K562 (cell line): ENCODE measurements around the gene IPO13. TPM values are rescaled to one million over a fixed set of nuclear protein-coding genes. Genes with fewer than 3 reads are reported as not detected.
A peak's percentile ranks its signal among the peaks of the same experiment; 100 is the strongest.

Experiments
- BHLHE40 ChIP-seq: IDR thresholded peaks from 2 replicates; pipeline ENCODE4 v1.6.1; 2011; ENCODE audit warnings: low read length, improper control_type of control experiment
- CGGBP1 ChIP-seq: fragments of 250-450 bp; sonication (Bioruptor Pico); IDR thresholded peaks from 2 replicates; pipeline ENCODE4 v1.9.0; 2021; ENCODE audit warnings: mild to moderate bottlenecking
- CHD2 ChIP-seq: IDR thresholded peaks from 2 replicates; pipeline ENCODE4 v1.6.1; 2011; ENCODE audit warnings: low read depth, low read length
- FUS ChIP-seq: fragments of 200-400 bp; formaldehyde crosslinking; optimal IDR thresholded peaks from 2 replicates; pipeline ENCODE3; 2017; ENCODE audit warnings: low read depth, low read length
- GTF2A2 ChIP-seq: IDR thresholded peaks from 2 replicates; pipeline ENCODE4 v1.6.1; 2016; ENCODE audit warnings: mild to moderate bottlenecking, missing genetic modification characterization, missing compliant biosample characterization
- HNRNPK ChIP-seq: fragments of 200-400 bp; formaldehyde crosslinking; IDR thresholded peaks from one replicate; pipeline ENCODE4 v1.6.1; 2018; ENCODE audit warnings: mild to moderate bottlenecking, low read depth, low read length; ENCODE audit not compliant: poor library complexity, severe bottlenecking
- LEF1 ChIP-seq: fragments of 450-650 bp; IDR thresholded peaks from 2 replicates; pipeline ENCODE4 v1.6.1; 2016; ENCODE audit warnings: mild to moderate bottlenecking
- MNT ChIP-seq, 2 experiments: fragments of 450-650 bp; conservative IDR thresholded peaks; 2 replicates each; pipeline ENCODE4 v1.6.1; 2017; ENCODE audit warnings: mild to moderate bottlenecking in 2 of 2, moderate library complexity in 2 of 2
- NCOA1 ChIP-seq: fragments of 450-650 bp; IDR thresholded peaks from 2 replicates; pipeline ENCODE4 v1.6.1; 2016; ENCODE audit warnings: low read depth
- NCOA2 ChIP-seq, 2 experiments: fragments of 450-650 bp; IDR thresholded peaks; 2 replicates each; pipeline ENCODE4 v1.6.1; 2018; ENCODE audit warnings: mild to moderate bottlenecking in 2 of 2, moderate library complexity in 1 of 2; ENCODE audit not compliant: partially characterized antibody in 2 of 2
- NR1H2 ChIP-seq: sonication (generic); formaldehyde crosslinking; IDR thresholded peaks from 2 replicates; pipeline ENCODE4 v1.4.0; 2020; ENCODE audit warnings: mild to moderate bottlenecking, missing genetic modification reagents
- PHF20 ChIP-seq: fragments of 450-650 bp; IDR thresholded peaks from 2 replicates; pipeline ENCODE4 v1.6.1; 2018; ENCODE audit not compliant: partially characterized antibody
- PPARD ChIP-seq: fragments of 250-450 bp; sonication (Bioruptor Pico); IDR thresholded peaks from 2 replicates; pipeline ENCODE4 v1.8.0; 2022; ENCODE audit warnings: inconsistent platforms, mild to moderate bottlenecking, moderate library complexity
- RFX7 ChIP-seq: fragments of 250-450 bp; sonication (Bioruptor Pico); IDR thresholded peaks from 2 replicates; pipeline ENCODE4 v1.5.1; 2021; ENCODE audit warnings: mild to moderate bottlenecking
- SIN3B ChIP-seq: fragments of 450-650 bp; IDR thresholded peaks from 2 replicates; pipeline ENCODE4 v1.6.1; 2017; ENCODE audit warnings: low read depth, mild to moderate bottlenecking, moderate library complexity
- SMARCC2 ChIP-seq: fragments of 450-650 bp; IDR thresholded peaks from 2 replicates; pipeline ENCODE4 v1.6.1; 2017; ENCODE audit warnings: antibody characterized with exemption, moderate library complexity, mild to moderate bottlenecking, low read depth
- SNIP1 ChIP-seq: fragments of 450-650 bp; IDR thresholded peaks from 2 replicates; pipeline ENCODE4 v1.7.1; 2017; ENCODE audit warnings: low read depth, mild to moderate bottlenecking
- VEZF1 ChIP-seq: fragments of 200-800 bp; sonication (Bioruptor generic); IDR thresholded peaks from 2 replicates; pipeline ENCODE4 v1.6.1; 2017; ENCODE audit warnings: missing genetic modification characterization, missing compliant biosample characterization
- ZNF121 ChIP-seq: sonication (generic); formaldehyde crosslinking; conservative IDR thresholded peaks from 2 replicates; pipeline ENCODE4 v1.8.0; 2022; ENCODE audit warnings: missing genetic modification reagents
- ZNF561 ChIP-seq: fragments of 450-650 bp; formaldehyde crosslinking; conservative IDR thresholded peaks from 2 replicates; pipeline ENCODE4 v1.4.0; 2020; ENCODE audit warnings: mild to moderate bottlenecking, moderate library complexity
- ZNF76 ChIP-seq: fragments of 250-450 bp; sonication (Bioruptor Pico); IDR thresholded peaks from 2 replicates; pipeline ENCODE4 v1.4.0; 2020; ENCODE audit warnings: mild to moderate bottlenecking, moderate library complexity, borderline replicate concordance
- polyA plus RNA-seq, 8 experiments: library from polyadenylated mRNA; depleted of rRNA in 4 of 8; stranded (reverse) in 5 of 8; unstranded in 3 of 8; fragments of >200 nt; fragmentation: Nextera tagmentation in 2 of 8; fragmentation: Illumina TruSeq in 1 of 8; extraction: Ambion mirVana in 2 of 8; extraction: Trizol in 1 of 8; gene quantifications; 2 replicates each; pipeline versions ENCODE4 v1.2.1 to v1.2.3, GENCODE V29; 2011 to 2014; ENCODE audit warnings: inconsistent platforms in 1 of 8, missing spikeins in 1 of 8
- total RNA-seq, 7 experiments: library from RNA; depleted of rRNA in 6 of 7; stranded (reverse); fragments of >200 nt in 6 of 7; fragmentation: Illumina TruSeq in 2 of 7; extraction: Trizol in 2 of 7; gene quantifications; 2 replicates each; pipeline versions ENCODE4 v1.2.1 to v1.2.3, GENCODE V29; 2011 to 2021; ENCODE audit warnings: low replicate concordance in 1 of 7
- TF ChIP-seq, protein P1 (sequence below), 2 experiments: fragments of 450-650 bp in 1 of 2; sonication (generic) in 1 of 2; formaldehyde crosslinking in 1 of 2; IDR thresholded peaks in 1 of 2; conservative IDR thresholded peaks in 1 of 2; 2 replicates each; pipeline versions ENCODE4 v1.6.1 to v1.8.1; 2016 to 2023; ENCODE audit warnings: mild to moderate bottlenecking in 2 of 2, moderate library complexity in 2 of 2, inconsistent platforms in 1 of 2, missing genetic modification reagents in 1 of 2
- TF ChIP-seq, protein P2 (sequence below), 2 experiments: fragments of 450-650 bp in 1 of 2; sonication (generic) in 1 of 2; formaldehyde crosslinking; conservative IDR thresholded peaks; 2 replicates each; pipeline versions ENCODE4 v1.4.0 to v1.8.1; 2020 to 2022; ENCODE audit warnings: mild to moderate bottlenecking in 1 of 2, missing genetic modification reagents in 1 of 2

Gene IPO13
- total and polyA plus RNA-seq, 9 of the 15 experiments (the other 6 are each of a cell fraction or from before 2014, with no cell fraction given) = 7.0 to 30.8 (median 16.2) TPM

GRCh38 chr1:43946236-43947060, at the start of gene IPO13 (continued):
- TF ChIP-seq ZNF76 (CRISPR knock-in tag) (0 out of 2 replicates have a peak, but pooled peaks have one; percentile 55), ZNF121 (CRISPR knock-in tag) (no peak), RFX7 (no peak), CHD2 (peak; percentile 35; the same call in 1 of the 2 replicates), VEZF1 (CRISPR knock-in tag) (peak; percentile 93), HNRNPK (no peak), PPARD (CRISPR knock-in tag) (no peak), GTF2A2 (no peak), NR1H2 (CRISPR knock-in tag) (no peak; the same call in 1 of the 2 replicates), NCOA2 (IDR thresholded peaks at IDR 0.05; ENCODE audit: partially characterized antibody in 2 of 2) (peak in 1 of 2 experiments; percentile 100), SNIP1 (no peak), FUS (peak; percentile 94), MNT (conservative IDR thresholded peaks at IDR 0.05) (peak; percentile 99 to 100), ZNF561 (CRISPR knock-in tag) (no peak), BHLHE40 (peak; percentile 81), PHF20 (peak; percentile 74), LEF1 (no peak), CGGBP1 (CRISPR knock-in tag) (peak; percentile 44; the same call in 1 of the 2 replicates), SIN3B (peak; percentile 72; the same call in 1 of the 2 replicates), SMARCC2 (peak; percentile 61; the same call in 1 of the 2 replicates), NCOA1 (no peak; the same call in 1 of the 2 replicates)
- TF ChIP-seq, protein P1, sequence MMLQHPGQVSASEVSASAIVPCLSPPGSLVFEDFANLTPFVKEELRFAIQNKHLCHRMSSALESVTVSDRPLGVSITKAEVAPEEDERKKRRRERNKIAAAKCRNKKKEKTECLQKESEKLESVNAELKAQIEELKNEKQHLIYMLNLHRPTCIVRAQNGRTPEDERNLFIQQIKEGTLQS (IDR thresholded peaks at IDR 0.05) = no peak
- TF ChIP-seq, protein P1 (CRISPR knock-in tag; conservative IDR thresholded peaks at IDR 0.05) = peak; percentile 85
- TF ChIP-seq, protein P2, sequence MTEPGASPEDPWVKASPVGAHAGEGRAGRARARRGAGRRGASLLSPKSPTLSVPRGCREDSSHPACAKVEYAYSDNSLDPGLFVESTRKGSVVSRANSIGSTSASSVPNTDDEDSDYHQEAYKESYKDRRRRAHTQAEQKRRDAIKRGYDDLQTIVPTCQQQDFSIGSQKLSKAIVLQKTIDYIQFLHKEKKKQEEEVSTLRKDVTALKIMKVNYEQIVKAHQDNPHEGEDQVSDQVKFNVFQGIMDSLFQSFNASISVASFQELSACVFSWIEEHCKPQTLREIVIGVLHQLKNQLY (CRISPR knock-in tag; conservative IDR thresholded peaks at IDR 0.05) = peak in 1 of 2 experiments; percentile 22; a peak in 1 of 4 replicates
